ENCODE measurements around the gene GPR27.

GPR27 gene

DNA sequence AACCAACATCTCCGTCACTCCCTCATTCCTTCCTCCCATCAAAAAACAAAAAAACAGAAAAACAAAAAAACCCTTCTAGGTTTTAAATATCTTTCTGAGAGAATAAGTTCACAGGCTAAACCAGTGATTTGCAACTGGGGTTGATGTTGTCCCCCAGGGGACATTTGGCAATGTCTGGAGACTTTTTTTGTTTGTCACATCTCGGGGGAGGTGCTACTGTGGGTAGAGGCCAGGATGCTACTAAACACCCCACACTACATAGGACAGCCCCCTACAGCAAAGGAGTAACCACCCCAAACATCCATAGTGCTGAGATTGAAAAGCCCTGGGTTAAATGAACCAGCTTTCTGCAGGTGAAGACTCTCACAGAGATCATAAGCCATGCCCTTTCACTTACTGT is 48.3 kb downstream of the GPR27 start:
- H3K4me1 Mint-ChIP-seq, result no peaks in the 10 kb centered on the region
- no peaks in the 10 kb centered on the region for H3K9me3 Mint-ChIP-seq
- H3K4me3 Mint-ChIP-seq, result no peak overlapping the region
- no peak for ATAC-seq (replicated peaks; ENCODE audit: extremely low read depth, poor library complexity, severe bottlenecking)
- no peaks in the 10 kb centered on the region for H3K36me3 Mint-ChIP-seq (ENCODE audit: insufficient read depth)
- H3K27ac Mint-ChIP-seq (ENCODE audit: low read depth), result no peak overlapping the region
- no peak for DNase-seq (ENCODE audit: low spot score in 2 of 2)
- peaks cover 29% of the 10 kb centered on the region for H3K27me3 Mint-ChIP-seq

DNA sequence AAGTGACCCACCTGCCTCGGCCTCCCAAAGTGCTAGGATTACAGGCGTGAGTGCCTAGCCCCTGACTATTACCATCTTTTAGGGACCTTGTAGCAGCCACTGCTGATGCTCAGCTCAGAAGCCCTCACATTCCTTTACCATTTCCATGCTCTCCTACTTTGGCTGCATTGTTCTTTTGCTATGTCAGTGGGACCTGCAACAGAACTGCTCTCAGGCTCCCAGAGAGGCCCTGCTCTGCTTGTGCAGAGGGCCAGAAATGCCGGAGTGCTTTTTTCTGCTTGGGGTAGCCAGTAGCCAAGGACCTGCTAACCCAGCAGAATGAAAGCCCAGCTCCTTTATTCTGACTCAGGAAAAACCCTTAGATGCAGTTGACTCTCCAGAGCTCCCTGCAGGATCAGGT is 49.6 kb downstream of the GPR27 start:
- no peak for DNase-seq (ENCODE audit: low spot score in 2 of 2)
- peaks cover 29% of the 10 kb centered on the region for H3K27me3 Mint-ChIP-seq
- ATAC-seq (replicated peaks; ENCODE audit: extremely low read depth, poor library complexity, severe bottlenecking), result no peak
- no peak overlapping the region for H3K4me3 Mint-ChIP-seq
- no peak overlapping the region for H3K27ac Mint-ChIP-seq (ENCODE audit: low read depth)
- H3K4me1 Mint-ChIP-seq, result no peaks in the 10 kb centered on the region
- H3K36me3 Mint-ChIP-seq (ENCODE audit: insufficient read depth), result no peaks in the 10 kb centered on the region
- no peaks in the 10 kb centered on the region for H3K9me3 Mint-ChIP-seq

- H3K4me1 Mint-ChIP-seq, result no peaks in the 10 kb centered on the region
- DNase-seq (ENCODE audit: low spot score in 2 of 2) (no peak), ATAC-seq (replicated peaks; ENCODE audit: extremely low read depth, poor library complexity, severe bottlenecking) (no peak)
- H3K36me3 Mint-ChIP-seq (ENCODE audit: insufficient read depth), result no peaks in the 10 kb centered on the region
- no peaks in the 10 kb centered on the region for H3K9me3 Mint-ChIP-seq
- H3K4me3 Mint-ChIP-seq, result no peak overlapping the region
- peaks cover 17% of the 10 kb centered on the region for H3K27me3 Mint-ChIP-seq
- H3K27ac Mint-ChIP-seq (ENCODE audit: low read depth), result no peak overlapping the region
Measured at GRCh38 chr3:71805199-71805598, 51.5 kb downstream of the GPR27 start.

DNA sequence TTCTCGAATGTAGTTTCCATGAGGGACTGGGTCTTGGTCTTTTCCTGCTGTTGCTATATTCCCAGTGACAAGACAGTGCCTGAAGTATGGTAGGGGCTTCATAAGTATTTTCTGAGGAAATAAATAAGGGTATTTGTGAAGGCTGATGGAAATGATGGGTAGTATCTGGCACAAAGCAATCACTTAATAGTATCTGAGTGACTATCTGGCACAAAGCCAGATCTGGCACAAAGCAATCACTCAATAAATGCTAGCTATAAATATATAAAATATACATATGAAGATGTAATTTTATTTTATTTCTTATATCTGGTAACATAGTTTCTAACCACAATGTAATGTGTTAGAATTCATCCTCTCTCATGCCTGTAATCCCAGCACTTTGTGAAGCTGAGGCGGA is 52.0 kb downstream of the GPR27 start:
- Mint-ChIP-seq H3K9me3 (no peaks in the 10 kb centered on the region), H3K4me1 (no peaks in the 10 kb centered on the region), H3K27me3 (peaks cover 15% of the 10 kb centered on the region), H3K36me3 (ENCODE audit: insufficient read depth) (no peaks in the 10 kb centered on the region), H3K27ac (ENCODE audit: low read depth) (no peak overlapping the region), H3K4me3 (no peak overlapping the region)
- DNase-seq (ENCODE audit: low spot score in 2 of 2), result no peak
- no peak for ATAC-seq (replicated peaks; ENCODE audit: extremely low read depth, poor library complexity, severe bottlenecking)
